HepG2 (cell line): ENCODE data around the gene IL18R1. TPM values are rescaled to one million over a fixed set of nuclear protein-coding genes. Genes with fewer than 3 reads are reported as not detected.

ENCODE experiments used
- ATAC-seq: fragments of 200-7000 bp; cut with Tn5 transposase; 3 replicates; pipeline ENCODE4 v1.9.1; 2020; ENCODE audit warnings: mild to moderate bottlenecking, moderate library complexity
- BruUV-seq: library from RNA; stranded (reverse); fragments of 400-500 nt; replicated peaks from 2 replicates; lab custom pipeline; 2021; lab: Mats Ljungman, UMichigan
- CTCF ChIA-PET: fragments of 300-600 bp; formaldehyde crosslinking; extraction: SDS; loops from one replicate; lab custom pipeline; 2021; ENCODE audit warnings: low total read pairs, inconsistent platforms, low intra/inter-chr PET ratio; lab: Yijun Ruan, JAX
- POLR2A ChIA-PET: fragments of 350-600 bp; sonication (Branson Sonifier 250); formaldehyde crosslinking; loops from one replicate; lab custom pipeline; 2020; ENCODE audit warnings: antibody characterized with exemption, inconsistent platforms; lab: Yijun Ruan, JAX
- DNase-seq: peaks from one replicate; pipeline ENCODE4 v3.0.0-alpha.2; 2015; ENCODE audit warnings: low spot score
- FAIRE-seq: peaks from 3 replicates; lab custom pipeline; 2011; peaks lifted over from hg19 to GRCh38; lab: Jason Lieb, UNC
- H2AFZ ChIP-seq: one replicate; pipeline ENCODE4 v1.6.1; 2011; ENCODE audit warnings: low read length, inconsistent platforms
- H3K27ac ChIP-seq: fragments of 300-600 bp; 3 replicates; pipeline ENCODE4 v1.8.0; 2011; ENCODE audit warnings: mixed run types, mild to moderate bottlenecking, mixed read lengths, low read length, inconsistent platforms; ENCODE audit not compliant: insufficient read depth; ENCODE audit errors: extremely low read length
- H3K27me3 ChIP-seq, 2 experiments: fragments of 200-600 bp in 1 of 2; 2 replicates in 1 of 2; 3 replicates in 1 of 2; pipeline versions ENCODE4 v1.6.0 to v1.8.0; 2011; ENCODE audit warnings: low read length in 2 of 2, mild to moderate bottlenecking in 2 of 2, moderate library complexity in 2 of 2, inconsistent platforms in 1 of 2; ENCODE audit not compliant: insufficient read depth in 2 of 2, control insufficient read depth in 1 of 2
- H3K36me3 ChIP-seq, 2 experiments: fragments of 200-600 bp in 1 of 2; replicated peaks in 1 of 2; 2 replicates in 1 of 2; 3 replicates in 1 of 2; pipeline versions ENCODE4 v1.5.1 to v1.8.0; 2011; ENCODE audit warnings: low read length in 2 of 2, inconsistent platforms in 1 of 2; ENCODE audit not compliant: insufficient read depth in 2 of 2, control insufficient read depth in 1 of 2
- H3K4me1 ChIP-seq: 2 replicates; pipeline ENCODE4 v1.5.1; 2012; ENCODE audit warnings: low read length, inconsistent platforms; ENCODE audit not compliant: insufficient read depth
- H3K4me2 ChIP-seq: 2 replicates; pipeline ENCODE4 v1.6.0; 2011; ENCODE audit warnings: low read depth, low read length, inconsistent platforms
- H3K4me3 ChIP-seq, 3 experiments: fragments of 200-600 bp in 1 of 3; sonication (generic), shearing (Covaris generic) in 1 of 3; replicated peaks in 1 of 3; 2 replicates each; pipeline ENCODE4 v1.5.1; 2011 to 2016; ENCODE audit warnings: low read length in 3 of 3, inconsistent platforms in 2 of 3, low read depth in 2 of 3, mild to moderate bottlenecking in 2 of 3, control low read depth in 1 of 3, mixed read lengths in 1 of 3; ENCODE audit not compliant: insufficient read depth in 1 of 3
- H3K79me2 ChIP-seq: one replicate; pipeline ENCODE4 v1.6.1; 2011; ENCODE audit warnings: low read length, inconsistent platforms; ENCODE audit not compliant: insufficient read depth
- H3K9ac ChIP-seq: 2 replicates; pipeline ENCODE4 v1.6.0; 2011; ENCODE audit warnings: mild to moderate bottlenecking, low read depth, low read length, inconsistent platforms; ENCODE audit not compliant: insufficient read depth
- H3K9me3 ChIP-seq: 2 replicates; pipeline ENCODE4 v1.5.1; 2012; ENCODE audit warnings: mild to moderate bottlenecking, low read length
- H4K20me1 ChIP-seq: 2 replicates; pipeline ENCODE4 v1.6.0; 2011; ENCODE audit warnings: inconsistent platforms, mild to moderate bottlenecking, low read length, moderate library complexity; ENCODE audit not compliant: insufficient read depth
- ATF1 ChIP-seq: IDR thresholded peaks from 2 replicates; pipeline ENCODE4 v1.6.1; 2016; ENCODE audit warnings: mild to moderate bottlenecking, control low read depth
- ETS1 ChIP-seq: sonication (generic); formaldehyde crosslinking; IDR thresholded peaks from 2 replicates; pipeline ENCODE4 v1.4.0; 2020; ENCODE audit warnings: missing genetic modification reagents
- HOMEZ ChIP-seq: IDR thresholded peaks from 2 replicates; pipeline ENCODE4 v1.6.1; 2016; ENCODE audit warnings: low read depth
- MAFF ChIP-seq: IDR thresholded peaks from 2 replicates; pipeline ENCODE4 v1.6.1; 2011; ENCODE audit warnings: low read depth, low read length, improper control_type of control experiment
- MAFK ChIP-seq, 2 experiments: IDR thresholded peaks in 1 of 2; conservative IDR thresholded peaks in 1 of 2; 2 replicates each; pipeline ENCODE4 v1.6.1; 2011; ENCODE audit warnings: improper control_type of control experiment in 2 of 2, low read length in 2 of 2
- NFYC ChIP-seq: IDR thresholded peaks from 2 replicates; pipeline ENCODE4 v1.6.1; 2016; ENCODE audit warnings: missing genetic modification reagents, missing compliant biosample characterization
- SMYD3 ChIP-seq: sonication (generic); formaldehyde crosslinking; IDR thresholded peaks from 2 replicates; pipeline ENCODE4 v1.8.1; 2023; ENCODE audit warnings: mild to moderate bottlenecking, missing genetic modification reagents
- WGBS: methylation state at CpG from one replicate; pipeline ENCODE4 v1.1.6; 2017; ENCODE audit warnings: low lambda C conversion rate; 5-methylcytosine and 5-hydroxymethylcytosine counted together
- in situ Hi-C: cut with HindIII; loops from 2 replicates; pipeline ENCODE4 v1.10.0; 2017; ENCODE audit warnings: low pct_unique_long_range_greater_than_20kb; ENCODE audit not compliant: extremely low pct_ligation_motif_present
- intact Hi-C: fragments of 100-400 bp; cut with micrococcal nuclease; formaldehyde crosslinking; loops from one replicate; pipeline ENCODE4 v1.10.0; 2022; ENCODE audit not compliant: unreplicated experiment
- polyA plus RNA-seq, 8 experiments: library from polyadenylated mRNA; depleted of rRNA in 3 of 8; stranded (reverse) in 7 of 8; unstranded in 1 of 8; fragments of >200 nt; fragmentation: Illumina TruSeq in 4 of 8; extraction: Trizol in 4 of 8; gene quantifications; 2 replicates each; pipeline versions ENCODE4 v1.2.1 to v1.2.3, GENCODE V29; 2011 to 2016; ENCODE audit warnings: low read depth in 4 of 8, missing spikeins in 1 of 8, mixed read lengths in 1 of 8; ENCODE audit not compliant: insufficient read depth in 1 of 8
- total RNA-seq, 5 experiments: library from RNA; depleted of rRNA; stranded (reverse); fragments of >200 nt; fragmentation: Illumina TruSeq; extraction: Trizol; gene quantifications; 2 replicates each; pipeline ENCODE4 v1.2.3, GENCODE V29; 2016; ENCODE audit warnings: low read depth in 1 of 5

Gene IL18R1
- total and polyA plus RNA-seq, 2 of the 13 experiments (the other 11 are each of a cell fraction or from before 2014, with no cell fraction given), result 0.01 to 0.04 TPM

DNA sequence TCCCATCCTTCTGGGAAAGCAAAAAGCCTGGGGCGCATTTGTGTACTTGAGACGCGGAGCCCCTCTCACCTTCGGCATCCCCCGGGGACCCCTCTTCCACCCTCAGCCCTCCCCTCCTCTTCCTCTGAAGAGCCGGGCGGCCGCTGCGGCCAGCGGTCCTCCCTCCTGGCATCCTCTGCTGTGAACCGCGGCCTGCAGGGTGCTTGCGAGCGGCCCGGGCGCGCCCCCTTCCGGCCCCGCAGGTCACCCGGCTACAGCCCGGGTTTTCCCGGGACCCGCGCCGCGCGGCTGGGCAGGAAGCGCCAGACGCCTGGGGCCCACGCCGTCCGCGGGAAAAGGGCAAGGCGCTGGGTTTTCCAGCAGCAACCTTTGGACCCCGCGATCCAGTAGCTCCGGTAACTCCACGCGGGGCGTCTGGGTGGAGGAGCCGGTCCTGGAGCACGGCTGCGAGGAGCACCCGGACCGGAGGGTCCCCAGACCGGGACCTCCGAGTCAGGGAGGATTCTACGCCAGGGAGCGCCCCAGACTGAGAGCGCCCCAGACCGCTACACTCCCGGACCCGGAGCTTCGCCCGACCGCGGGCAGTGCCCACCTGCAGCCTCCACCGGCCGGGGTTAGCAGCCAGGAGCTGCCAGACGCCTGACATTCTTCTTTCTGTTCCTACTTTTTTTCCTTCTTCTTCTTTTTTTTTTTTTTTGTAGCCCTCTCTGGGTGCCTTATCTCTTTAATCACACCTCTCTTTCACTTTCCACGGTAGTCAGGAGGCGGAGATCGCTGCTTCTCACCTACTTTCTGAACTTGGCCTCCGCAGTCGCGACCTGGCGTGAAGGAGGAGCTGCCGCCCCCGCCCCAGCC, at the start of gene IL18R1 (continued):
- TF ChIP-seq HOMEZ (peak; percentile 38; the same call in 1 of the 2 replicates), SMYD3 (CRISPR knock-in tag) (no peak), ETS1 (CRISPR knock-in tag) (no peak), ATF1 (CRISPR knock-in tag) (no peak)

GRCh38 chr2:102306125-102306524, 49.5 kb upstream of the IL18R1 start:
- no peak overlapping the region for H2AFZ ChIP-seq
- no peaks in the 10 kb centered on the region for H3K4me1 ChIP-seq
- no peak overlapping the region for H3K4me3 ChIP-seq
- no peaks in the 10 kb centered on the region for H3K36me3 ChIP-seq
- no peak overlapping the region for H3K4me2 ChIP-seq
- ATAC-seq (no peak), FAIRE-seq (no peak), DNase-seq (no peak)
- BruUV-seq, result no TSS peak
- no peak overlapping the region for H3K9ac ChIP-seq
- intact Hi-C loops (no loop called here), in situ Hi-C loops (no loop called here)
- ChIA-PET CTCF (no interaction called here), POLR2A (no interaction called here)
- WGBS, result 0% methylated on average over 1 of the region's 1 CpG
- no peak for TF ChIP-seq NFYC (CRISPR knock-in tag)
- TF ChIP-seq MAFK (conservative IDR thresholded peaks at IDR 0.05 in 1 of 2, IDR thresholded peaks at IDR 0.05 in 1 of 2; ENCODE audit: low read length in 2 of 2), result peak; percentile 44 to 78
- peak; percentile 58 for TF ChIP-seq MAFF
- H3K27me3 ChIP-seq, result peaks cover 1 to 10% of the 10 kb centered on the region in 2 experiments; a peak in 2 of 5 replicates
- no peaks in the 10 kb centered on the region for H4K20me1 ChIP-seq
- no peaks in the 10 kb centered on the region for H3K79me2 ChIP-seq
- no peaks in the 10 kb centered on the region for H3K9me3 ChIP-seq
- no peak overlapping the region for H3K27ac ChIP-seq
